HG03097 (cell line): ENCODE measurements around the gene NOB1.
"Not testable (repeated sequence)": the region's sequence is repeated elsewhere in the genome, so short reads cannot be mapped to it uniquely, and the experiment has no call there.

ENCODE experiments used
- ATAC-seq: cut with Tn5 transposase; IDR thresholded peaks from one replicate; pipeline ENCODE4 v1.9.1; 2021; ENCODE audit not compliant: unreplicated experiment, low FRiP score

The NOB1 gene

GRCh38 chr16:69761983-69762813 is 7.5 kb upstream of the NOB1 start, which contains the start of gene WWP2:
TSS of gene WWP2 (plus strand) at chr16:69762332. CDS start at chr16:69787011, 24,679 bp downstream.
- ATAC-seq, result peak; percentile 61

GRCh38 chr16:69757375-69757774 is 2.6 kb upstream of the NOB1 start:
- not testable (repeated sequence) for ATAC-seq

- ATAC-seq, result no peak
Measured at GRCh38 chr16:69756705-69757104, 2.0 kb upstream of the NOB1 start.

- ATAC-seq, result no peak
Measured at GRCh38 chr16:69754143-69754468, 620 bp downstream of the NOB1 start.

DNA sequence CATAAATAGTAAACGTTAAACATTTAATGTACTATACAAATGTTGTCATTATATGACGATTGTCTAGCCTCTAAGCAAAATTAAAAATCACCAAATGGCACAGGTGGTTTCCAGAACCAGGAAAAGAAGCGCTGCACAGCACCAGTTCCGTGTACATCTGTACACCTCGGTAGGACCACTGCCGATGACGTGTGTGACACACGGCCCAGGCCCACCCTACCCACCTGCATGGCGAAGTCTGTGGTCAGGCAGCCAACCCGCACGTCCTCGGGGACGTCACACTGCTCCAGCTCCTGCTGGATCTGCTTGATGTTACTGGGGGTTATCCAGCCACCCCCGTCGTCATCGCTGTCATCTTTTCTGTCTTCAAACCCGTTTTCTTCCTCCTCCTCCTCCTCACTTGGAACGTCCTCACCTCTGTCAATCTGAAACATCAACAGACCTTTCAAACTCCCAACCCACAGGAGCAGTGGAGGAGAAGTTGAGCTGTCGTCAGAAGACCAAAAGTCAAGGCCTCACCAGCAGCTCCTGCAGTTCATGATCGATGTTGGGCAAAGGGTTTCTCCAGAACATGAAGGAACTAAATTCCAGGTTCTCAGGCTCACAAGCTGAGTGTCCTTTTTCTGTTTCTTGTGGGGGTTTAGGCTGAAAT is 5.9 kb downstream of the NOB1 start:
- ATAC-seq, result no peak

GRCh38 chr16:69747115-69747514 is 7.6 kb downstream of the NOB1 start:
- ATAC-seq, result no peak

- no peak for ATAC-seq
Measured at GRCh38 chr16:69745959-69746358, 8.8 kb downstream of the NOB1 start.

DNA sequence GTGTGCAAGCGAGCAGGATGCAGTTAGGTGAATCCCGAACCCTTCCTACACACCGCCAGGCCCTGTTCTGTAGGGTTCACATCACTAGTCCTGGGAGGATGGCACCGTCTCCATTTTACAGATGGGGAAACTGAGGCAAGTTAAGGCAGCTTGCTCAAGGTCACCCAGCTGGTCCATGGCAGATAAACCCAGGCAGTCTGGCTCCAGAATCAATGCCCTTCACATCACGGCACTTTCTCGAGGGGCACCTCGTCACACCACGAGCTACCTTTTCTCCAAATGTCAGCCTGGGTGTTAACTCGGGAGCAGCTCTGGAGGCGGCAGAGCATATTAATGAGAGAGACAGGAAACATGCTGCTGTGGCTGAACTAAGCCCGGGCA is 9.5 kb downstream of the NOB1 start:
- ATAC-seq, result no peak

GRCh38 chr16:69744363-69745231 is 10.1 kb downstream of the NOB1 start:
- ATAC-seq, result no peak

DNA sequence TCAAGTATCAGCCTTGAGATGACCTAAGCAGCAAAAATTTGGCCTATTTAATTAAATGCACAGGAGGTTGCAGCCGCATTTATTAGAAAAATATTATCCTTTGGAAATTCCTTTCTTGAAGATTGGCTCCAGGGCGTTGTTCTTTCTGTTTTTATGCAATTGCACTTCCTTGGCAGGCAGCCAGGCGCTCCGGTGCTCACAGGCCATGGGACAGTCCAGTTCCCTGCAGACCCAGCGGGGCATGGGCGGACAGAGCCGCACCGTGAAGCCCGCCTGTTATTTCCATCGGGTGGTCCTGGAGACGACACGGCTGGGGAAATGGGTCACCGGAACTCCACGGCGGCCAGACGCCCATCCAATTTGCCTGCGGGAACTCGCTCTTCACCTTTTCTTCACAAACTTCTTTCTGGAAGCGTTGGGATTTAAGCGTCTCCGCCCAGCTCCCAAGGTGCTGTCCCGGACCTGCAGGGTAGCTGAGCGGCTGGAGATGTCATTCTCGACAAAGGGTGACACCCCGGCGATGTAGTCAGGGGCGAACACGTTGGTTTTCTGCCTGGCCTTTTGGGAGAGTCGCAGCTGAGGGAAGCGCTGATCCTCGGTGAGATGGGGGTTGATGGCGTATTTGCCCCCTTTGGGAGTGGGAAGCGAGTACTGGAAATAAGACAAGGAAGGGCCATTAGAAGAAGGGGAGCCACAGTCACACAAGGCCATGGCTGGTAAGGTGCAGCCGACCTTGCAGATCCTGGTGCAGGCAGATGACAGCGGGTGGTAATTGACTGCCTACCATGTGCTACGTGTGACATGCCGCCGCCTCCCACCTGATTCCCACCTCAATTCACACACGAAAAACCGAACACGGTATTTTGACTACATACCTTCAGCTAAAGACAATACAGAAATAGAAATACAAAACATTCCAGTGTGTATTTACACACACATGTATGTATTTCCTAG is 12.5 kb downstream of the NOB1 start:
- no peak for ATAC-seq

DNA sequence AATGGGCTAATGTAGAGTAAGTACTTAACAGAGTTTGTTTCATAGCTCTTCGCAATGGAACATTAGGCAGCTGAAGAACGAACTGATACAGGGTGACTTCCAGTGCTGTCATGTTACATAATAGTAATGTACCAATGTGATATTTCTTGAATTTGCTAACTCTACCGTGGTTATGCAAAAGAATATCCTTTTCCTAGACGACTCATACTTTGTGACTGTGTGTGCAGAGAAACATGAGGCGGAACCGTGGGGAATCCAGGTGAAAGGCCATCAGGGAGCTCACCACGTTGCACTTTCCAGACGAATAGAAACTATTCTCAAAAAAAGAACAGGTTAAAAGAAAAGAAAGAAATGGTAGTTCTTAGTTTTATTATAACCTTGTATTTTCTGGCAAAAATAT is 13.2 kb downstream of the NOB1 start:
- ATAC-seq, result no peak

DNA sequence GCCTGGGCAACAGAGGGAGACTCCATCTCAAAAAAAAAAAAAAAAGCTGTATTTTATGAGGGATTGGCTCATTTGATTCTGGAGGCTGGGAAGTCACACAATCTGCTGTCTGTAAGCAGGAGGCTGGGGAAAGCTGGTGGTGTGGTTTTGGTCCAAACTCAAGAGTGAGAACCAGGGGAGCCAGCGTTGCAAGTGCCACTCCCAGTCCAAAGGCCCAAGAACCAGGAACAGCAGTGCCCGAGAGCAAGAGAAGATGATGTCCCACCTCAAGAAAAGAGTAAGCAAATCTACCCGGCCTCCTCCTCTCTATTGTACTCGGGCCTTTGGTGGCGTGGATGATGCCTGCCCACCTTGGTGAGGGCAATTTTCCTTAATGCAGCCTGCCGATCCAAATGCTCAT is 22.6 kb downstream of the NOB1 start:
- no peak for ATAC-seq

- not testable (repeated sequence) for ATAC-seq
Measured at GRCh38 chr16:69731280-69731679, 23.4 kb downstream of the NOB1 start.

DNA sequence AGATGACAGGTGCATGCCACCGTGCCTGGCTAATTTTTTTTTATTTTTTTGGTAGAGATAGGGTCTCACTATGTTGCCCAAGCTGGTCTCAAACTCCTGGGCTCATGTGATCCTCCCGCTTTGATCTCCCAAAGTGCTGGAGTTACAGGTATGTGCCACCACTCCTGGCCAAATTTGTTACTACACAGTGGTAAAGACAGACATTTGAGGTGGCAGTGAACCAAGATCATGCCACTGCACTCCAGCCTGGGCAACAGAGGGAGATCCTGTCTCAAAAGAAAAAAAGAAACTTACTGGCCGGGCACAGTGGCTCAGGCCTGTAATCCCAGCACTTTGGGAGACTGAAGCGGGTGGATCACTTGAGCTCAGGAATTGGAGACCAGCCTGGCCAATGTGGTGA is 25.7 kb downstream of the NOB1 start:
- not testable (repeated sequence) for ATAC-seq

- no peak for ATAC-seq
Measured at GRCh38 chr16:69727916-69728270, 26.8 kb downstream of the NOB1 start.

- ATAC-seq, result peak; percentile 94
Measured at GRCh38 chr16:69726313-69727060, 28.2 kb downstream of the NOB1 start, which contains the start of gene NQO1. TSS of gene NQO1 (minus strand) at chr16:69726560. CDS start at chr16:69726439, 121 bp downstream.

DNA sequence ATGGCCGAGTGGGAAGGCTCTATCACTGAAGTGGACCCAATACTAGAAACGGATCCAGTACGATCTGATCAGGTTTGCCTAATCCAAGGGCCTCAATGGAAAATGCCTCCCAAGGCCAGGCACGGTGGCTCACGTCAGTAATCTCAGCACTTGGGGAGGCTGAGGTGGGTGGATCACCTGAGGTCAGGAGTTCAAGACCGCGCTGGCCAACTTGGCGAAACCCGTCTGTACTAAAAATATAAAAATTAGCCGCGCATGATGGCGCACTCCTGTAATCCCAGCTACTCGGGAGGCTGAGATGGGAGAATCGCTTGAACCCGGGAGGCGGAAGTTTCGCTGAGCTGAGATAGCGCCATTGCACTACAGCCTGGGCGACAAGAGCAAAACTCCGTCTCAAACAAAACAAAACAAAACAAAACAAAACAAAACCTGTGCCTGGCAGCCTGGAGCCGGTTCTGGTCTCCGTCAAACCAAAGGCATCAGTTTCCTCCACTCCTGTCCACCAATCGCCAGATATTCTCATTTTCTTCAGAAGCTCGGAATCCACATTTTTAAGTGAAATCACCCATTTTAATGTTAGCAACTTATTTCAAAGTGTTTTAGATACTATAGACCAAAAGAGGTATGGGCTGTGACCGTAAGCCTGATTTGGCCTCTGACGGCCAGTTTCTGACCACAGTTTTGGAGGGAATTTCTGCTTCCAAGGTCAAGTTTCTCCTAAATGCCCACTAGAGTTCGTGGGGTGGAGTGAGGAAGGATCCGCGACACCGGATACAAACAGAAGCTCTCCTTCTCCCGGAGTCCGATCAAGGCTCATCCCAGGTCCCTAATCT is 29.0 kb downstream of the NOB1 start:
- ATAC-seq, result no peak

GRCh38 chr16:69724981-69725479 is 29.7 kb downstream of the NOB1 start:
- ATAC-seq, result no peak
